ENCODE measurements around the gene EGF. TPM values are rescaled to one million over a fixed set of nuclear protein-coding genes. Genes with fewer than 3 reads are reported as not detected.

Gene EGF
- polyA plus RNA-seq, 3 donors = 2.3 to 6.7 (median 4.6) TPM

DNA sequence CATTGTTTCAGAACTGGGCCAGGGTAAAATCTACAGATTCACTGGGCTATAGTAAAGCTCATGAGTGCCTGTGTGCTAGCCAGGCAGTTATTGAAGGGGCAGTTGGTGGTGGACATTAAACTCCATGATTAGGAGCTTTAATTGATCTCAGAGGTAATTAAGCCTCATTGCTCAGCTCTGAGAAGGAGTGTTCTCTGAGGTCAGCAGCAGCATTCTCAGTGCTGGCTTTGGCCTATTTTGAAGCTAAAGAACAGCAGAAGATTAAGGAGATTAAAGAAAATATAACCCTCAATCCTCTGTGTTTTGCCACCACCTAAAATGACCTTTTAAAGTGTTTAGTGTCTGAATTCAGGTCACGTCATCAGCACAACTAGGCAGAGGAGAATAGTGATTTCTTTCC is 42.5 kb downstream of the EGF start:
- DNase-seq = no peak

DNA sequence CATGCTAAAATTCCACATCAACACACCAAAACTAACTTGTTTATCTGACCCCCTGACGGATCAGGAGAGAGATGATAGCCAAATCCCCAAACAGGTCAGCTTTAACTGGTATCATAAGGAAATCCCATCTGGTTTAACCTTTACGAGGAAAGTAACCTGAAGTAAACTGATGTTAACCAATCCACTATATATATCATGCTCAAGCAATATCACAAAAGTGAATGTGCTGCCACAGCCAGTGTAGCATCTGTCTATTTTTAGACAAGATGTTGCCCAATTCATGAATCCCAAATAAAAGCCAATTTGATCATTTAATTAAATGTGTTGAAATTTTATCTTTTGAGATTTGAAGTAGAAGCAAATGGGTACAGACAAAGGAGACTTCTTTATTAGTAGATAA is 44.5 kb downstream of the EGF start:
- DNase-seq = no peak

DNA sequence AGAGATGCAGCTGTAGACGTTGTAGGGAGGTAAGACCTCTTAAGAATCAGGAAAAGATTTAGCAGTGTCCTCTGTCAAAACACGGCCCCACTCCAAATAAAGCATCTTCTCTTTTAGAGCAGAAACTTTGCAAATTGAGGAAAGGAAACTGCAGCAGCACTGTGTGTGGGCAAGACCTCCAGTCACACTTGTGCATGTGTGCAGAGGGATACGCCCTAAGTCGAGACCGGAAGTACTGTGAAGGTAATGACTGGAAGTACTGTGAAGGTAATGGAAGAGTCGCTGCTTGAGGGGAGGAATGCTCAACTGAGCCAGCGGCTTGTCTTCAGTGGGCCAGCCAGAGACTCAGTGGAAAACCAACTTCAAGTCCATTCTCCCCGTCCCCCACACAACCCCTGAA is 46.5 kb downstream of the EGF start:
- DNase-seq = no peak

DNA sequence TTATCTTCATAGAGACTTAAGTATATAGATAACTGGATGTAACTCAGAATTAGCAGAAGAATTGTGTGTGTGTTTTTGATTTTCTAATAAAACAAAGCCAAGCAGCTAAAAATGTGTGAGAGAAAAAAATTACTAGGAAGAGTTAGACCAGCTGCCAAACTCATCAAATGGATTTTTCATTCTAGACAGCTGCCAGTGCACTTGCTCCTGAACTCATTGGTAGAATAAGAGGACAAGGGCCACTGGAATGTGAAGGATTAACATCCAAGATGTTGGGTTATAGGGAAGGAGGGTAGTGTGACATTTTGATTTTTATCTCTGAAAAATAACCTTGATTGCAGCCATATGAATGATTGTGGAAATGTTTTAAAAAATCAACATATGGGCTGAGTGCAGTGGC is 49.7 kb downstream of the EGF start:
- no peak for DNase-seq

DNA sequence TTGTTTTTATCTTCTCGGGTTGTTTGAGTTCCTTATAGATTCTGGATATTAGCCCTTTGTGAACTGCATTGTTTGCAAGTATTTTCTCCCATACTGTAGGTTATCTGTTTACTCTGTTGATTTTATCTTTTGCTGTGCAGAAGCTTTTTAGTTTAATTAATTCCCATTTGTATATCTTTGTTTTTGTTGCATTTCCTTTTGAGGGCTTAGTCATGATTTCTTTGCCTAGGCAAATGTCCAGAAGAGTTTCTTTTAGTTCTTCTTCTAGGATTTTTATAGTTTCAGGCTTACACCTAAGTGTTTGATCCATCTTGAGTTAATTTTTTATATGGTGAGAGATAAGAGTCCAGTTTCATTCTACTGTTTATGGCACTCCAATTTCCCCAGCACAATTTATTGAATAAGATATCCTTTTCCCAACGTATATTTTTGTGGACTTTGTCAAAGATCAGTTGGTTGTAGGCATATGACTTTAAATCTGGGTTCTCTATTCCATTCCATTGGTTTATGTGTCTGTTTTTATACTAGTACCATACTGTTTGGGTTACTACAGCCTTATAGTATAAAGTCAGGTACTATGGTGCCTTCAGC is 54.3 kb downstream of the EGF start:
- DNase-seq = no peak

DNA sequence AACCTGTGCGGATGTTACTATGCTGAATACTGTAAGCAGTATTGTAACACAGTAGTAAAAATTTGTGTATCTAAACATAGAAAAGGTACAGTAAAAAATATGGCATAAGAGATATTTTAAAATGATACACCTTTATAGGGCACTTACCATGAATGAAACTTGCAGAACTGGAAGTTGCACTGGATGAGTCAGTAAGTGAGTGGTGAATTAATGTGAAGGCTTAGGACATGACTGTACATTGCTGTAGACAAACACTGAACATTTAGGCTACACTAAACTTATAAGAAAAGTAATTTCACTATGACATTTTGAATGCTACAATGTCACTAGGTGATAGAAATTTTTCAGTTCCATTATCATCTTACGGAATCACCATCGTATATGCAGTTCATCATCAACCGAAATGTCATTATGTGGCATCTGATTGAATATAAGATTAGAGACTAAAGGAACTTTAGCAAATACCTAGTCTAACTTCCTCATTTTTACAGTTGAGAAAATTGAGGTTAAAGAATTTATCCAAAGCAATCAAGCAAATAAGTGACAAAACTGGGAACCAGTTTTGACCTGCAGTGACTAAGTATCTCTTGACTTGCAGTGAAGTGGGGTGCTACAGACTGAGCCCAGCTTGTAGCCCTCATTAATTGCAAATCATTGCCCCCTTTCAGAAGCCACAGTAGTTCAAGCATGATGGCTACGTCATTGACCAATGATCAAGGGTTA is 55.3 kb downstream of the EGF start:
- no peak for DNase-seq

DNA sequence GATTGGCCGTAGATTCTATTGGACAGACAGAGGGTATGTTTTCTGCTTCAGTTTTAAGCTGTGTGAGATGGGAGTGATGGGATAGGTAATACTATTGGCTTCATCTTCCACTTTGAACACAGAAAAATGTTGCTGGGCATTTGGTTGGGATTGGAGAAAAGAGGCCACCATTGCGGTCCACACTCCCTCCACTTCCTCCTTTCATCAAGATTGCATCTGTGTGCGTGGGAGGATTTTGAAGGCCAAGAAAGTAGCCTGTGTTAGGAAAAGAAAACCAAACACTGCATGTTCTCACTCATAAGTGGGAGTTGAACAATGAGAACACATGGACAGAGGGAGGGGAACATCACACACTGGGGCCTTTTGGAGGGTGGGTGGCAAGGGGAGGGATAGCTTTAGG is 56.4 kb downstream of the EGF start:
- no peak for DNase-seq

DNA sequence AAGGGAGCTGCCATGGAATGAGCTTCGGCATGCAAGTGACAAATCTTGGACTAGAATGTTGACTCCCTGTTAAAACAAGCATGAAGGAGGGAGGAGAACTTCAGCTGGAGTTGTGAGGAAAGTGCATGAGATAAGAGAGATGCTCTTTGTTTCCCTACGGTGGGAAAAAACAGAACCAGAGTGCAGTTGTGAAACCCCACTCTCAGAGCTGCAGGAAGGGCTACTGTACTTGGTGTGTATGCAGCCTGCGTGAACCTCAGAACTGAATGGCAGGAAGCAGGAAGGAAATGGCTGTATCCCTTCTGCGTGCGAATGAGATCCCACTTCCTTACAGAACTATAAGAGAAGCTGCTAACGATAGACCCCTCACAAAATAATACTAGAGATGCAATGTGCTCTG is 57.2 kb downstream of the EGF start:
- DNase-seq = no peak

DNA sequence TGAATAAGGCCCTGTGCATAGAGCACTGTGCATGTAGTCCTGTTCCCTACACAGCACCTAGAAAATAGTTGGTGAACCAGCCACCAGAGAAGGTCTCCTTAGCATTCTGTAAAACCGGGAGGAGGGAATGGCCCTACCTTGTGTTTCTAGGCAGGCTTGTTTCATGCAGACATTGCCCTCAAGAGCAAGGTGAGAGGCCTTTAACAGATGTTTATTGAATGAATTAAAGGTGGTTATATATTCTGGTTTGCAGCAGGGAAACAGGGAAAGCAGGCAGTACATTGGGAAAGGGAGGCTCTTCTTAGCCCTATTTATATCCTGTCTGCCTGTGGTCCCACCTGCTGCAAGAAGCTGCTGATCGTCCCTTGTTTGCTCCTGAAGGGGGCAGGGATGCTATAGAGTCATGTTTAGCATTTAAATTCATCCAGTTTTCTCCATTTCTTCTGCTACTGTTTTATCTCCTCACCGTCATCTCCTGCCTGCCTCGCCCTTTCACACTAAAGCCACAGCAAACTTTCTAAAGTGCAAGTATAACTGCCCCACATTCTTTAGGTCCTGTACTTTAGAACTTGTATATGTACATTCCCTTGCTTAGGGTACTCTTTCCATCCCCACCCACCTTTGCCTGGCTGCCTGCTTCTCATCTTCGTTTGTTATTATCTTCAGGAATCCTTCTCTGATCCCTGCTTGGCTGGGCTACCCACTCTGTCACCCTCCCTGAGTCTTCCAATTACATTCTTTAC is 60.3 kb downstream of the EGF start:
- no peak for DNase-seq

DNA sequence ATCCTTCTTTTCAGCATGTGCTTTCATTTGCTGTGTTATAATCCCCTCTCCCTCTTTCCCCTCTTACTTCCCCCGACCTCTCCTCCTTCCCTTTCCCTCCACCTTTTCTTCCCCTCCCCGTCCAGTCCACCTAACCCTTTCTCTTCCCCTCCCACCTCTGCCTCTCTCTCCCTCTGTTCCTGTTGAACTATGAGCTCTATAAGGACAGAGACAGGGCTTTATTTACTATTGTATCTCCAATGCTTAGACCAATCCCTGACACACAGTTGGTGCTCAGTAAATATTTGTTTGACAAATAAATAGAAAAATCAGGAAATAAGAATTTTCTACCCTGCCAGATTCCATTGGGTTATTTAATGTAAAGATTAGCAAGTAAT is 60.8 kb downstream of the EGF start:
- DNase-seq = no peak

DNA sequence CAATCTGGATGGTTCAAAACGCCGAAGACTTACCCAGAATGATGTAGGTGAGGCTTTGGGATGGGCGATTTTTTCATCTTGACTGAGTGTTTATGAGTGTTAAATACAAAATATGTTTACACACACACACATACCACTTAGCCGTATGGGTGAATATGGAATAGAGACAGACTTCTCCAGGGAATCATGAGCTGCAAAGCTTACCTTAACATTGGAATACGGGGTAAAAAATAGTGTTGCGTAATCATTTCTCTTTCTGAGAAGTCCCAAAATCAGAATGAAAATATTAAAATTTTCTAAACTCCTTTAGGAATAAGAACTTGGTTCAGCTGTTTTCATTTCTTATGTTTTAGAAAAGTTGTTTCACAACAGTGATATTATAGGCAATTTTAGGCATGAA is 63.5 kb downstream of the EGF start:
- DNase-seq = no peak

DNA sequence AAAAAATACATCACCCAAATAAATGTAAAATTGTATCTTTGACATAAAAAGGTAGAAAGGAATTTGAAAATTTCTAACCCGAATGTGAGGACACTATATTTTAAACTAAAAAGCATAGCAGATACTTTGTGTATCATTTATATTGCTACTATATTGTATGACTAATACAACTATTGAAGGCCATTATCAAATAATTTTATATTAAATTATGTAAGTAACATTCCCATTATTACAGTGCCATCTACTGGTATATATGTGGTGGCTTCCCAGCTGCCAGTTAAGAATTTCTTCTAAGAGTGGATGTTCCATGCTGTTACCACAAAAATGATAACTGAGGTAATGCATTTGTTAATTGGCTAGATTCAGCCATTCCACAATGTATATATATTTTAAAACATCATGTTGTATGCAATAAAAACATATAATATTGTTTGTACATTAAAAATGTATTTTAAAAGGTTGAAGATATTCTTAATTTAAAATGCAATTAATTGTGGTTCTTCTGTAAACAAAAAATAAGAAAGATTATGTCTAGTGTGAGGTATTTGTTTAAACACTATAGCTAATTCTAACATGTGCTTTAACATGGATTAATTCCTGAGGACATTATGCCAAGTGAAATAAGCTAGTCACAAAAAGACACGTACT is 65.3 kb downstream of the EGF start:
- peak; percentile 27 for DNase-seq

DNA sequence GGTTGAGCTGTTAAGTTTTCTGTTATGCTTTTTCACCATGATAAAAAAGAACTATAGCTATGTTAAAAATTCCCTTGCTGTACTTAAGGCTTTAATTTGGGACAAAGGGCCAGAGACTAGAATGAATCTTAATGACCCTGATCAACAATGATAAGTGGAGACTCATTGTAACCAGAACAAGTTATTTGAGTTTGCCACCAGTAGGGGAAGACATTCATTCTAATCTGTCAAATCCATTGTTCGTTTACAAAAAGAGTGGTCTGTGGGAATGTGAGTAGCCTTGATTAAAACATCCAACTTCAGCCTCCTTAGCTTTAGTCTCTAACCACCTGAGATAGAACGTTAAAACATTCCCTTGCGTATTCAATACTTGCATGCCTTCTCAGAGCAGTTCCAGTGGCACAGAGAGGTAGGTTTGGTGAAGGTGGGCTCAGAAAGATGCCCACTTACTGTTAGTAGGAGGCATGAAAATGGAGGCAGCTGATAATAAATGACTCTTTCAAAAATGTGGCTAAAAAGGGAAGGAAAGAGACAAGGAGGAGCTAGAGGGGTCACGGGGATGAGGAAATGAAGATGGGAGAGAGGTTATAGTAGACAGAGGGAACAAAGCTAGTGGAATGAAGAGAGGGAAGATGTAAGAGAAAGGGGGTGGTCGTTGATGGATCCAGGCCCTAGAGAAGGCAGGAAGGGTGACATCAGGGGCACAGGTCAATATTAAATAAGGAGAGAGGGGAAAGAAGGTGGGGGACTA is 66.2 kb downstream of the EGF start:
- DNase-seq = no peak

DNA sequence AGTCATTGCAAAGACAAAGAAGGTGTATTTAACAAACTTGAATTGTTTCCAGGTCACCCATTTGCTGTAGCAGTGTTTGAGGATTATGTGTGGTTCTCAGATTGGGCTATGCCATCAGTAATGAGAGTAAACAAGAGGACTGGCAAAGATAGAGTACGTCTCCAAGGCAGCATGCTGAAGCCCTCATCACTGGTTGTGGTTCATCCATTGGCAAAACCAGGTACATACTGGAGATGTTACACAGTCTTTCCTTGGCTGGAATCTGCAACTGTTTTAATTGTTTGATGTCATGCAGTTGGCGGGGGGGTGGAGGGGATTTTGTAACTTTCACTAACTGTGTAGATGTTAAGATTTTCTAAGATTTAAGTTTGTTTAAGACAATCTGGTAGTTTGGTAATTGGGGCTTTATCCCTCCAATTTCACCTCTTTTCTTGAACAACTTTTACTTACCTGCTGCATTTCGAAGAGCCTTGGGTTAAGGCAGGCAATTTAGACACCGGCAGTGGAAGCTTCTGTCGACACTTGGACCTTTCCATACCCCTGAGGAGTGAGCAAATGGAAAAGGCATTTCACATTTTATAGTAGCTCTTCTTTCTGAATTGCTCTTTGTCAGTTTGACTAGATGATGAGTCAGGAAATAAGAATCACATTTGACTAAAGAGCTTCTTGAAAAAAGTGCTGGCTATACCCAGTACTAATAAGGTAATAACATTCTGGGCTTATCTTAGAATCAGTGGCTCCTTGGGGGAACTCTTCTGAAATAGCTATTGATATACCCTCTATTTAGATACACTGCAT is 67.4 kb downstream of the EGF start:
- no peak for DNase-seq

DNA sequence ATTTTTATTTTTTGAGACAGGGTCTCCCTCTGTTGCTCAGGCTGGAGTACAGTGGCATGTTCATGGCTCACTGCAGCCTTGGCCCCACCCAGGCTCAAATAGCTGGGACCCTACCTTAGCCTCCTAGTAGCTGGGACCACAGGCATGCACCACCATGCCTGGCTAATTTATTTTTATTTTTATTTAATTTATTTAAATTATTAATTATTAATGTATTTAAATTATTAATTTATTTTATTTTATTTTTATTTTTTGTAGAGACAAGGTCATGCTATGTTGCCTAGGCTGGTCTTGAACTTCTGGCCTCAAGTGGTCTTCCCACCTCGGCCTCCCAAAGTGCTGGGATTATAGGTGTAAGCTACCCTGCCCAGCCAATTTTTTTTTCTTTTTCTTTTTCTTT is 69.3 kb downstream of the EGF start:
- DNase-seq = no peak

DNA sequence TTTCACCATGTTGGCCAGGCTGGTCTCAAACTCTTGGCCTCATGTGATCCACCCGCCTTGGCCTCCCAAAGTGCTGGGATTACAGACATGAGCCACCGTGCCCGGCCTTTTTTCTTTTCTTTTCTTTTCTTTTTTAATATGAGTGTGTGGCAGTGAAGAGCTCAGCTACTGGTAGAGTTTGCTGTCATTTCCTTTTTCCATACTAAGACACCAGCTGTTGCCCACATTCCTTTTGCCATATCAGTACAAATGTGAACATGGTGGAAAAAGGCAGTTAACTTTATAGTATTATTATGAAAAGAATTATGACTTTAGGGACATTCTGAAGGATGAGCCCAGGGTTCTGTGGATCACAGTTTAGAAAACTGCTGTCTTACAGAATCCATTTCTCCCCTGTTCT is 69.8 kb downstream of the EGF start:
- DNase-seq = no peak

DNA sequence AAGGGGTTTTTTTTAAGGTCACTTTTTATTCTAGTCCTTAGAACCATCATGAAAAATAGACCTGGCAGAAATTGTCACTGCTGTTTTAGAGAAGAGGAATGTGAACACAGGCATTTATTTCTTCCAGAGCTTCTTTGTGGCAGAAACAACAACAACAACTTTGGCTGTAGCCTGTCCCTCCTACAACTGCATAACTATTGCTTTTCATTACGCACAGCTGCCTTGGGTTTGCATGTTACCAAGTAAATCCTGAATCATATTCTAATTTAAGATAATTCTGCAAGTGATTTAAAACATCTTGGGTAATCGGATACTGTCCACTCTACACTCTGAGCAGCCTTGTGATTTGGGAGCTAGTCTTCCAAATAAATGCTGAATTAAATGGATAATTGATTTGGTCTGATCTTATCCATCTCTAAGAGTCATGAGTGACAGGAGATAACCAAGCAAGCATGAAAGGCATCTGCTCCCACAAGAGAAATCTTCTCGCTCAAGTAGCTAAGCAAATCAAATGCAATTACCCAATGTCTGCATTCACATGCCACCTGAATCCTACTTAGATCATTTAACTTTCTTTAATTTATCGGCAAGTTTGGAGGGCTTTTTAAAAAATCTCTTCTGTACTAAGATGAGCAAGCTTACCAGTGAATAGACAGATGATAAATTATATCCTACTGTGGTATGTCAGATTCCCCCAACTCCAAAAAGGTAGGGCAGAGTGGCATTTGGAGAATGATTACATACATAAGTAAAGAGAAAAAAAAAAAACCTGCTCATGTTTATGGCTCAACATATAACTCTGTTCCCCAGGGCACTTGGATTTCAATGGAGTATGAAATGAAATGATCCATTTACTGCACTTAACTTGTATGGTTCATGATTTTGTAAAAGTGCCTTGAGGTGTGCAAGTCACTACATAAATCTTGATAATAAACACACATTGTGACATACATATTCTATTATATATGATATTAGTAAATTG is 73.6 kb downstream of the EGF start:
- DNase-seq = no peak

DNA sequence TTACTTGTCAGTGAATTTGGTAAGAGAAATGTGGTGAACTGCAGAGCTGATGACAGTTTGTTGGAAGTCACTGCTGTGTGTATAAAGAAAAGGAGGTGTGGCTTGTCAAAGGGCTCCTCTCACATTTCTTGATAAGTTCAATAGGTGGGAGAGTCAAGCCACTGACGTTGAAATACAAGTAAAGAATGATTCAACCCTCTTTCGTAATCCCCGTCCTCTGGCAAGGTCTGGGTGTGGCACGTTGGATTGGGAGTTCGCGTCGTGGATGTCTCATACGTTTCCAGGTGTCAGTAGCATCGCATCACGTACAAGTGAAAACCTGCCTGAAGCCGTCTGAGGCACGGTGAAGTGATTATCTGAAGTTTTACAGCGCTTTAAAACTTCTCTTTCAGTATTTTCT is 76.4 kb downstream of the EGF start:
- no peak for DNase-seq

DNA sequence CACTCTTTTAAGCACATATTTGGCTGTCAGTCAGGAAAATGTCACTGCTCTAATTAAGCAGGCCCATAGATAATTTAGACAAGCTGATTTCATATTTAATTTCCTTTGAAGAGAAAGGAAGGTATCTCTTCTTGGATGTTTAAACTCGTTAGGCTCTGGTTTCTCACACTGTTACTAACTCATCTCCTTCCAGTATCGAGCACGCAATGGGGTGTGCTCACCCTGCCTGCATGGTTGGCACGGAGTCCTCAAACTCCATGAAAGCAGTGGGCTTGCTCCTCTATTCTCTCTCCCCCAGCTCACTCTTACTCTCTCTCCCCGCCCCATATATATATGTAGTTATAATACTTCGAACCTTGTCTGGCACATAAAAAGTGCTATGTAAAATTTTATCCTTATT is 76.9 kb downstream of the EGF start:
- no peak for DNase-seq
